ENCODE results near the gene LRRC49.
"Not testable (repeated sequence)": the region's sequence is repeated elsewhere in the genome, so short reads cannot be mapped to it uniquely, and the experiment has no call there.

LRRC49 gene

GRCh38 chr15:70920981-70921696, 28.5 kb downstream of the LRRC49 start:
- no peak for DNase-seq (ENCODE audit: low read depth in 2 of 2)

GRCh38 chr15:70922119-70922518, 29.5 kb downstream of the LRRC49 start:
- DNase-seq (ENCODE audit: low read depth in 2 of 2) = no peak

DNA sequence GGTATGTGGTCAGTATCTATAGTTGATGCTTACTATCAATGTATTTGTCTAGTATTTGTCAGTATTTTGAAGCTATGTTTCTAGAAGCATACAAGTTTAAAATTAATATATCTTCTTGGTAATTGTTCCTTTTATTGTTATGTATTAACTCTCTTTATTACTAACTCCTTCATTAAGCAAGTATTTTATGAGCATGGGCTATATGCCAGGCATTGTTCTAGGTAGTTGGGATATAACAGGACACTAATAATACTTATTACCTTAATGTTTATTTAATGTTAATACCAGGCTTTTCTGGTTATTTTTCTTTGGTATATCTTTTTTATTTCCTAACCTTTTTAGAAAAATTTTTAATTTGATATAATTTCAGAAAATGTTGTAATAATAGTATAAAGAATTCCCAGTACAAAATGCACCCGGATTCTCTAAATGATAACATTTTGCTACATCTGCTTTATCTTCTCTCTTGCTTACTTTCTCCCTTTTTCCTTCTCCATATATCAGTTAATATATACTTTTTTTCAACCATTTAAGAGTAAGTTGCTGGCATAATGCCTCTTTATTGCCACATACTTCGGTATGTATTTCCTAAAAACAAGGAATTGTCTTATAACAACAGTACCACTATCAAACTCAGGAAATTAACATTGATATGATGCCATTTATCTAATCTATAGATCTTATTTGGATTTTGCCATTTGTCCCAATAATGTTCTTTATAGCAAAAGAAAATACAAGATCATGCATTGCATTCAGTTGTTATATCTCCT, 30.9 kb downstream of the LRRC49 start:
- no peak for DNase-seq (ENCODE audit: low read depth in 2 of 2)

DNA sequence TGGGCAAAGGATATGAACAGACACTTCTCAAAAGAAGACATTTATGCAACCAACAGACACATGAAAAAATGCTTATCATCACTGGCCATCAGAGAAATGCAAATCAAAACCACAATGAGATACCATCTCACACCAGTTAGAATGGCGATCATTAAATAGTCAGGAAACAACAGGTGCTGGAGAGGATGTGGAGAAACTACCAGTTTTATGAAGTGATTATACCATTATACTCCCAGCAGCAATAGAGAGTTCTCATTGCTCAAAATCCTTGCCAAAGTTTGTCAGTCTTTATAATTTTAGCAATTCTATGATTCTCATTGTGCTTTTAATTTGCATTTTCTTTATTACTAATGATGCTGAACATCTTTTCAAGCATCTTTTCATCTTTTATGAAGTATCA, 34.3 kb downstream of the LRRC49 start:
- DNase-seq (ENCODE audit: low read depth in 2 of 2) = not testable (repeated sequence)

GRCh38 chr15:70931821-70932220, 39.2 kb downstream of the LRRC49 start:
- DNase-seq (ENCODE audit: low read depth in 2 of 2) = no peak

- no peak for DNase-seq (ENCODE audit: low read depth in 2 of 2)
Measured at GRCh38 chr15:70932397-70932796, 39.8 kb downstream of the LRRC49 start.

- DNase-seq (ENCODE audit: low read depth in 2 of 2) = no peak
Measured at GRCh38 chr15:70933411-70933810, 40.8 kb downstream of the LRRC49 start.

DNA sequence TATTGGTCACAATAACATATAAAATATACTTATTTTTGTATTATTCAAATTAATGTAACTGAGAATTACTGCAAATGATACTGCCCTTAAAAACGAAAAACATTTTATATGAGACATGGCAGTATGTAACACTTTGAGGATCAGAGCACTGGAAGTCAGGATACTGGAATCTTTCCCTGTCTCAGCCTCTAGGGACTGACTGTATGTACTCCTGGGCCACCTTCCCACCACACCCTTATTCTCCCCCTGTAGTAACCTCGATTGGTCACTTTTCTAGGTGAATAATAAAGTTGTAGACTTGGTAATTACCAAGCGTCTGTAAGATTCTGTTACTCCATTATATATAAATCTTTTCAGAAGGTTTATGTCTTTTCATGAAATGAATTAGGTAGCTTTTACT, 43.0 kb downstream of the LRRC49 start:
- no peak for DNase-seq (ENCODE audit: low read depth in 2 of 2)

- DNase-seq (ENCODE audit: low read depth in 2 of 2) = no peak
Measured at GRCh38 chr15:70936326-70936725, 43.7 kb downstream of the LRRC49 start.

DNA sequence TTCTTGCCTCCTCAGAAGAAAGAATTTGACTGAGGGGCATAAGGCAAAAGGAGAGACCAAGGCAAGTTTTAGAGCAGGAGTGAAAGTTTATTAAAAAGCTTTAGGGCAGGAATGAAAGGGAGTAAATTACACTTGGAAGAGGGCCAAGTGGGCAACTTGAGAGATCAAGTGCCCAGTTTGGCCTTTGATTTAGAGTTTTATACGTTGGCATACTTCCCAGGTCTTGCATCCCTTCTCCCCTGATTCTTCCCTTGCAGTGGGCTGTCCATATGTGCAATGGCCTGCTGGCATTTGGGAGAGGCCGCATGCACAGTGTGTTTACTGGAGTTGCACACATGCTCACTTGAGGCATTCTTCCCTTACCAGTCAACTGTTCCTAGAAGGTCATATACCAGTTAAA, 50.7 kb downstream of the LRRC49 start:
- DNase-seq (ENCODE audit: low read depth in 2 of 2) = not testable (repeated sequence)

- no peak for DNase-seq (ENCODE audit: low read depth in 2 of 2)
Measured at GRCh38 chr15:70947351-70948335, 55.0 kb downstream of the LRRC49 start.

GRCh38 chr15:70950953-70951352, 58.3 kb downstream of the LRRC49 start:
- DNase-seq (ENCODE audit: low read depth in 2 of 2) = no peak

- no peak for DNase-seq (ENCODE audit: low read depth in 2 of 2)
Measured at GRCh38 chr15:70954171-70954570, 61.5 kb downstream of the LRRC49 start.

DNA sequence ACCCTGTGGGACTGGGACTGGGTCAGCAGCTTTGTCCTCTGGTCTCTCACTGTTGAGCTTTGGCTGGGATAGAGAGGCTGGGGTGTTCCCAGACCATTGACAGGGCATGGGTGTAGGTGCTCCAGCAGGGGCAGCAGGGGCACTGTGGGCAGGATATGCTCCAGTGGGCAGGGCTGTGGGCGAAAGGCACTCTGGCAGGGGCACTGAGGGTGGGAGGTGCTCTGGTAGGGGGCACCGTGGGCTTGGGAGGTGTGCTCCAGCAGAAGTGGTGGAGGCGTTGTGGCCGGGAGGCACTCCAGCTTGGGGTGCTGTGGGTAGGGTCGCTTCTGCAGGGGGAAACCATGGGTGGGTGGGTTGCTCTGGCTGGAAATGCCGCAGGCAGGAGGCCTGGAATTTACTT, 62.1 kb downstream of the LRRC49 start:
- DNase-seq (ENCODE audit: low read depth in 2 of 2) = no peak

DNA sequence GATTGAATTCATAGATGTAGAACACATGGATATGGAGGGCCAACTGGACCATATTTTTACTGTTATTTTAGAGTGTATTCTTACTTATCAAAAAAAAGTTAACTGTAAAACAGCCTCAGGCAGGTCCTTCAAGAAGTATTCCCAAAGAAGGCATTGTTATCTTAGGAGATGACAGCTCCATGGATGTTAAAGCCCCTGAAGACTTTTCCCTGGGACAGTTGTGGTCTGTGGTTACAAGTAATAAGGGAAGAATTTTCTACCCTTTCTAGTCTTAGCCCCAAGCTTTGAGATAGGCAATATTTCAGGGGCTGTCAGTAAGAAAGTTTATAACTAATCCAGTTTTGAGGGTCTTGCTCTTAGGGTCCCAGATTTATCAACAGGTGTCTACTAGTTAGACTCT, 62.5 kb downstream of the LRRC49 start:
- DNase-seq (ENCODE audit: low read depth in 2 of 2) = no peak

- DNase-seq (ENCODE audit: low read depth in 2 of 2) = no peak
Measured at GRCh38 chr15:70956201-70956995, 63.8 kb downstream of the LRRC49 start.

DNA sequence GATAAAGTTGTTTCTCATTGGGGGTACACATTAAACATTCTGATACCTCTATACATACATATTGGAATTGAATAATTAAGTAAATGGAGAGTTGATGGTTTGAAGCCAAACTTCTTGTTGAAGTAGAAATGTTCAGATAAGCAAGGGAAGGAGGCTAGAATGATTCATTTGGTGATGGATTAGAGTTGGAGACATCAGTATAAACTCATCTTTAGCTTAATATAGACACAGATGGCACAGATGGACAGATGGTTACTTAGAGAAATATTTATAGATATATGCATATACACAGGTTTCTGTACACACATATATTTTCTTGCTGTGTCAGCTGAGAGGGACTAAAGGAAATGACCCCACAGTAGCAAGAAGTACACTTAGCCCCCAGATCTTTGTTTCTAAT, 69.5 kb downstream of the LRRC49 start:
- no peak for DNase-seq (ENCODE audit: low read depth in 2 of 2)

- no peak for DNase-seq (ENCODE audit: low read depth in 2 of 2)
Measured at GRCh38 chr15:70963199-70963598, 70.6 kb downstream of the LRRC49 start.

DNA sequence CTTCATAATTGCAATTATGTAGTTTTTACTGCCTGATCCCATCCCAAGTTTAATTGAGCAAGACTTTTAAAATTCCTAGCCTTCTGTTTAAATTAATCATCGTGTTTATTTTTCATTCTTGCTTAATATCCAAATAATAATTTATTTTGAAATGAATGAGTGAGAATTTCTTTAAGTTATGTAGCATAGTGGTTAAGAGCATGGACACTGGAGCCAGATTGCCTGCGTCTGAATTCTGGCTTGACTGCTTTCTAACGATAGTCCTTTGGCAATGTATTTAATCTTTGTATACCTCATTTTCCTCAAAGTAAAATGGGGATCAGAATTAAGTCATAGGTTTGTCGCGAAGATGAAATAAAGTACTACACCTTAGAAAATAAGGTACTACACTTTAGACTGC, 71.4 kb downstream of the LRRC49 start:
- DNase-seq (ENCODE audit: low read depth in 2 of 2) = no peak

GRCh38 chr15:70964686-70965085, 72.1 kb downstream of the LRRC49 start:
- DNase-seq (ENCODE audit: low read depth in 2 of 2) = no peak

- DNase-seq (ENCODE audit: low read depth in 2 of 2) = no peak
Measured at GRCh38 chr15:70967646-70968045, 75.0 kb downstream of the LRRC49 start.

Data from activated CD8-positive, alpha-beta memory T cell treated with anti-CD3 and anti-CD28 coated beads for 4 hours (primary cell).